Stimulated activated CD4-positive, alpha-beta T cell treated with anti-CD3 and anti-CD28 coated beads, Interleukin-15, amount 100 ng/mL, for 24 hours (primary cell): Measurements from ENCODE around the gene PLPP4.

Source experiments
- DNase-seq: peaks from one replicate; pipeline ENCODE4 v3.0.0-alpha.2; 2020

Gene PLPP4

GRCh38 chr10:120456626-120457430 is at the start of gene PLPP4:
Gene PLPP4, plus strand, starts transcription at chr10:120457227. Its CDS starts 79 bp downstream, at chr10:120457306.
- peak; percentile 16 for DNase-seq

DNA sequence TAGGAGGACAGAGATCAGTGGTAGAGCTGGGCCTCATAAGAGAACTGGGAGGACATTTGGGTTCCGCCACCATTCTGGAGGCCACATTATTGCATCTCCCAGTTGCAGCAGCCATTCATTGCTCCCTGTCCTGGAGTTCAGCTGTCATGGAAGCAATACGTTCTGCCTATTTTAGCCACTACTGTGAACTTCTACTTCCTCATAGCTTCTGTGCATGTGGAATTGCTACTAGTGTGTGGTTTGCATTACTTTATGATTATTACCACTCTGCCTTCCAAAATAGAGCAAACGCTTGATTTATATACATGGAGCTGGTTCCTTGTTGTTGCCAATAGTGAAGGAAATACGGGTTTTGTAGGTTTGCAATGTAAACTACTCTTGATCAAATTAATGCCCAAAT is 47.2 kb upstream of the PLPP4 start:
- DNase-seq: no peak

- DNase-seq: no peak
These were observed 42.1 kb upstream of the PLPP4 start for GRCh38 chr10:120414946-120415345.

DNA sequence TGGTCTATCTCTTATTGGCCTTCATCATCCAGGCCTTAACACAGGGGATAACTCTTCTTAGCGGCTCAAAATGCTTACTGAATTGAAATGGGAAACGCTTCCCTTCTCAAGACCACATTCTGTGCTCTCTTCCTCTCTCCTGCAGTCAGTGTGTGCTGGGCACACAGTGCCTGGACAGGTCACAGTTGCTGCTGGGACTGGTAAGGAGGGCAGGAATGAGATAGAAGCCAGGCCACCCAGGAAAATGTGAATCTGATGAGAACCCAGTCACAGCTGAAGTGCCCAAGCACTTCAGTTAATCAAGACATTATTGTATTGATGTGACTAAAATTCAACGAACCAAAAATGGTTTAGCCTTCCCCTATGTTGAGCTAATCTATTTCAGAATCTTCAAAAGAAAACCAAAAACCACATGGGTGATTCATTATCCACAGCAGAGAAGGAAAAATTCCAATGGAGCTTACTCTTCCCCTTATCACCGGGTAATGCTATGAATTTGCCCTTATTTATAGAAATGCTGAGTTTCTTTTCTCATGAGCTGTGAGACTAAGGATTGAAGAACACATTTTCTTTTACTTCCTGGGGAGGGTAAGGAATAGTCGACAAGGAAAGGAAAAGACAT is 41.2 kb upstream of the PLPP4 start:
- no peak for DNase-seq

GRCh38 chr10:120420421-120420820 is 36.6 kb upstream of the PLPP4 start:
- DNase-seq: no peak

DNA sequence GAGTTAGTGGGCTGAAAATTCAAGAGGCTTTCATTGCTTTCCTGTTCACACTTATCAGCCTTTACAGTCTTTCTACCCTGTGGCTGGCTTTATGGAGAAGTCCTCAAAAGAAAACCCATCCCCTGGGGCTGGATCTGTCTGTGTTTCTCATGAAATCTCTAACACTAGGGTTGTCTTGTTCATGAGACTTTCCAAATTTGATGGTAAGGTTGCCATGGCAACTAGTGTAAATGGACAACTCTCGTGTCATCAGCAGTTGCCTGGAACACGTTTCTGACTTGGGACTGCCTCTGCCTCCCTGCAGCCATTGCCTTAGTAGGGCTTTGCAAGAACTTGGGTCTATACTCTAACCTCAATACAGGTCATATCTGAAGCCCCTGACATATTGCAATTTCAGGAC is 35.8 kb upstream of the PLPP4 start:
- DNase-seq: no peak

DNA sequence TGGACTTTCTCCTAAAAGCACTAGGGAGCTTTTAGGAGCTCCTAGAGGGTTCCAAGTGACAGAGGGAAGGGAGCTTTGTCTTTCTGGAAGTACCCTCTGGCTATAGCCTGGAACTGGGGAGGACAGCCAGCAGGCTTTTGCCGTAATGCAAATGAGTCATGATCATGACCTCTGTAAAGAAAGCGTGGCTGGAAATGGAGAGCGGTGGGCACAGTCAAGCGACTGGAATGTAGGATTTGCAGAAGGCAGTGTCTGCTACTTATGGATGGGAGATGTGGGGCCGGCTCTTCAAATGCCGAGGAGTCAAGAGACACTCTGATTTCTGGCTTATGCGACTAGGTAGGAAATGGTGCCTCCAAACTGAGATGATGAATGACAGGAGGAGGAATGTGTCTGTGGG is 34.6 kb upstream of the PLPP4 start:
- DNase-seq: no peak

DNA sequence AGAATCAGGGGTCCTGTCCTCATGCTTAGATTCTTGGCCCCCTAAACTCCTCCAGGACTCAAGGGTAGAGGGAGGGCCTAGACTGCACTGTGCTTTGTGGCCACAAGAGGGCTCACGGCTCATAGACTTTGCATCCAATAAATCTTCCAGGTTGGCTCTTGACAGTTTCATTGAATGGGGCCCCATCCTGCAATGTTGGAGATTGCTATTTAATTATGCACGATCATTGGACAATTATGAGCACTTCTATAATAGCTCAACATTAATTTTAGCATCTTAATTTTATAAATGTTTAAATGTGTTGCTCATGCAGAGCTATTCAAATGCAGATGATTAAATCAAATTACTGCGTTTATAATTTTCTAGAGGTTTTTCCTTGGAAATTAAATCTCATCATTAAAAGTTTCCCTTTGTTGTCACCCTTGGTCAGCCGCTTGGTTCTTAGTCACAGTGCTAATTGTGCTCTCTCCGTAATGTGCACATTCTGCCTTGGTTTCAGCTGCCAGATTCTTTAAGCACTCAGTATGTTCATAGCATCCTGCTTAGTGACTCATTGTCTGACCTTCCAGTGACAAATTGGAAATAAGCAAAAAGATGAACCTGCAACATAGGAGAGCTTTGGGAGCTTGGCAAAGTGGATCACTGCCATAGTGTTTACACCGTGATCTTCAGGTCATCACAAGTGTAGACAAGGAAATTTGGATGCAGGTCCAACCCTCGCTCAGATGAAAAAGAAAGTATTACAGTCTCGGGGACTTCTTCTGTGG is 33.4 kb upstream of the PLPP4 start:
- peak; percentile 45 for DNase-seq

DNA sequence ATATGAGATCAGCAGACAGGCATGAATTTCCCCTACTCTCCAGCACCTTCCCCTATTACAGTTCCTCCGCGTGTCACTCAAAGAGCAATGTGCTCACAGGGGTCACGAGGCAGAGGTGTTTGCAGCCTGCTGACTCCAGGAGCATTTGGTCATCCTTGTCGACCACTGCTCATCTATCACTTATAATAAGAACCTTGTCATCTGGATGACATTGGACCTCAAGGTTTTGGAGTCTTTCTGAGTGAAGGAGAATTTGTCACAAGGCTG is 32.9 kb upstream of the PLPP4 start:
- no peak for DNase-seq

GRCh38 chr10:120426306-120426705 is 30.7 kb upstream of the PLPP4 start:
- DNase-seq: no peak

- DNase-seq: no peak
These were observed 28.3 kb upstream of the PLPP4 start for GRCh38 chr10:120428754-120429153.

GRCh38 chr10:120429395-120429794 is 27.6 kb upstream of the PLPP4 start:
- no peak for DNase-seq

DNA sequence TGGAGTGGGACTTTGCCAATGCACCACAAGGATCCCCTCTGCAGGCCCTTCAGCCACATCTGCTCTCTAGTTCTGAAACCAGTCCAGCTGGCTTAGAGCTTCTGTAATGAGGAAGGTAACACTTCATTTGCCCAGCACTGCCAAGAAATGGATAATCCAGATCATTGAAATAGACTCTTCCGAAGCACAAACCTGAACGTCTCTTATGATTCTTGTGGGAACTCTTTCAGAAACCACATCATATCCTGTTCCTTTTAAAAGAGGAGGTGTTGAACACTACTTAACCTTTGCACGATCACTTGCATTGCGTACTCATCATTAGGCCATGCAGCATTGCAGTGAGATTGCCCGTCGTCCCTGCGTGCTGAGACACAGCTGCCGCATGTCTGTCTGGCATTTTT is 25.8 kb upstream of the PLPP4 start:
- DNase-seq: no peak

DNA sequence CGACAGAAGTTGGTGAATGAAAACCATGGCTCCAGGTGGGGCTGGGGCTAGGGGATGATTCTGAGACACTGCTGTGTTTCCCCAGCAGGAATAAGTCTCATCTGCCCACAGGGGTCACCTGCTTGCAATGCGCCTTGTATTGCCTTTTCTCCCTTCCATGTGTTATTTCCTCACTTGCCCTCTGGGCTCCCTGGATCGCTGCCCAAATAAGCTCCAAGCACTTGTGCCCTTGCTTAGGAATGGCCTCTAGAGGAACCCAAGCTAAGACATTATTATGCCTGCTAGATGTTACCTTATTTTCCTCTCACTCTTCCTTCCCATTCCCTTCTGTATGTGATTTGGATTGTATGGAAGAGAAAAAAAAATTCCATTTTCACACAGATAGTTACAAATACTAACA is 24.8 kb upstream of the PLPP4 start:
- DNase-seq: no peak

GRCh38 chr10:120433141-120433540 is 23.9 kb upstream of the PLPP4 start:
- no peak for DNase-seq

DNA sequence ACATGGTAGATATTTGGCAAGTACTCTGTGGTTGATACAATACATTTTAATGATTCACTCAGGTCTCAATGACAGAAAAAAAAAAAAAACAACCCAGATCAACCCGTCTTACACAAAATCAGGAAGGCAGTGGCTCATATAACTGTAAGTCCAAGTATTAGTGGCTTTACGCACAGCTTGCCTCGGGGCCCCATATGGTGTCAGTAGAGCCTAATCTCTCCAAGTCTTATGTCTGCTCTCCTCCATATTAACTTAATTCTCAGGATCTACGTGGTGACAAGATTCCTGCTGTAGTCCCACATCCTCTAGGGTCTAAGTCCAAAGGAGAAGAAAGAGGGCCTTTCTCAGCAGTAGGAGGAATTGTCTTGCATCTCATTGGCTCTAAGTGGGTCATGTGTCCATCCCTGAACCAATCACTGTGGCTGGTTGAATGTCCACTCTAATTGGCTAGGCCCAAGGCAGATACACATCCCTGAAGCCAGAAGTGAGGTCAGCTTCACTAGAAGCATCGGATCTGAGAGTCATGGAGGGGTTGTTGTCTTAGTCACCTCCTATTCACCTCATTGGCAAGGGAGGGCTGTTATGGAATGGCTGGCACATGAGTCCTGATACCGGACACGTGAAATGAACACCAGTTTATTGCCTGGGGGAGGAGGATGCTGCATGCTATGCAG is 20.5 kb upstream of the PLPP4 start:
- DNase-seq: no peak

DNA sequence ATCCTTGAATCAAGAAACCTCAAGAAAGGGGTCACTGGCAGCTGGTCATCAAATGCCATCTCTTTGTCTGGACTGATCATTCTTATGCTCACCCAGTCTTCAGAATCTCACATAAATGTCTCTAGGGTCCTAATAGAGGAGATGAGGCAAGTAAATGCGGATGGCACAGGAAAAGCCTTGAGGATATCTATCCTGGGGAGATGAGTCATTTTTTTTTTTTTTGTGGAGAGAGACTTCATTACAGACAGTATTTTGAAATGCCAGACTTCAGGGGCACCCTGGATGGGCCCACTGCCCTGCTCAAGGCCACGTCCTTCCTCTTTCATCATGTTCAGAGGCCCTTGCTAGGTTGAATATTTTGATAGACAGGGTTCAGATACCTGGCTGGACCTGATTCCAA is 19.5 kb upstream of the PLPP4 start:
- DNase-seq: no peak

GRCh38 chr10:120451968-120452367 is 5.1 kb upstream of the PLPP4 start:
- DNase-seq: no peak

DNA sequence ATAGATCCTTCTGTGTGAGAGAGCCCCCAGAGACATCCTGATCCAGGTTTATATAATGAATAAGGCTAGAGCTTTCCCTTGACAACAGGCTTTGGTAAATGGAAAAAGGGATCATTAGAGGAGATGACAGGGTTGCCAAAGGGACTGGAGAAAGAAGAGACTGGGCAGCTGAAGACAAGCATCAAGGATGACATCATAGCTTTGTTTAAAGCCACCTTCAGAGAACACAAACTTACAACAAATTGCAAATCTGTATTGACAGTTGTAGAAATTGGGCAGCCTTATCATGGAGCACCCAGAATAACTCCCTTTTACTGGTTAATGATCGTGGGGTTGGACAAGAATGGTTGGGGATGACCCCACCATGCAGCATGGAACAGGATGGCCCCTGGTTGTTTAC is 3.7 kb upstream of the PLPP4 start:
- DNase-seq: no peak

GRCh38 chr10:120453886-120454285 is 3.1 kb upstream of the PLPP4 start:
- no peak for DNase-seq

- no peak for DNase-seq
These were observed 2.0 kb upstream of the PLPP4 start for GRCh38 chr10:120455004-120455403.

- DNase-seq: no peak
These were observed 1.4 kb upstream of the PLPP4 start for GRCh38 chr10:120455606-120456005.

GRCh38 chr10:120456143-120456625 is 843 bp upstream of the PLPP4 start:
- DNase-seq: no peak
